IPS-15b (cell line): Measurements from ENCODE around the gene RNF130.

Source experiments
- H3K27me3 ChIP-seq: one replicate; pipeline ENCODE4 v1.6.1; 2013; ENCODE audit warnings: low read length; ENCODE audit not compliant: control insufficient read depth, insufficient read depth
- H3K36me3 ChIP-seq: one replicate; pipeline ENCODE4 v1.6.1; 2013; ENCODE audit warnings: low read length; ENCODE audit not compliant: control insufficient read depth, insufficient read depth
- H3K4me1 ChIP-seq: one replicate; pipeline ENCODE4 v1.6.1; 2013; ENCODE audit warnings: mild to moderate bottlenecking, low read length; ENCODE audit not compliant: control insufficient read depth, insufficient read depth
- H3K4me3 ChIP-seq: one replicate; pipeline ENCODE4 v1.5.1; 2013; ENCODE audit warnings: low read depth, low read length
- H3K9ac ChIP-seq: one replicate; pipeline ENCODE4 v1.6.1; 2013; ENCODE audit warnings: low read depth, mild to moderate bottlenecking, low read length
- H3K9me3 ChIP-seq: one replicate; pipeline ENCODE4 v1.6.1; 2013; ENCODE audit warnings: mild to moderate bottlenecking, low read length; ENCODE audit not compliant: control insufficient read depth, insufficient read depth

Gene RNF130

GRCh38 chr5:180113660-180114303 lies 42.2 kb upstream of the RNF130 start:
- H3K9ac ChIP-seq: no peak overlapping the region
- H3K4me3 ChIP-seq: no peak overlapping the region

GRCh38 chr5:180112181-180112861 lies 40.8 kb upstream of the RNF130 start:
- no peaks in the 10 kb centered on the region for H3K27me3 ChIP-seq
- H3K36me3 ChIP-seq: no peaks in the 10 kb centered on the region
- no peak overlapping the region for H3K4me3 ChIP-seq
- no peaks in the 10 kb centered on the region for H3K9me3 ChIP-seq
- no peak overlapping the region for H3K9ac ChIP-seq
- no peaks in the 10 kb centered on the region for H3K4me1 ChIP-seq

More at GRCh38 chr5:180113660-180114303, 42.2 kb upstream of the RNF130 start:
- H3K36me3 ChIP-seq: no peaks in the 10 kb centered on the region
- H3K27me3 ChIP-seq: no peaks in the 10 kb centered on the region
- H3K9me3 ChIP-seq: no peaks in the 10 kb centered on the region
- no peaks in the 10 kb centered on the region for H3K4me1 ChIP-seq

DNA sequence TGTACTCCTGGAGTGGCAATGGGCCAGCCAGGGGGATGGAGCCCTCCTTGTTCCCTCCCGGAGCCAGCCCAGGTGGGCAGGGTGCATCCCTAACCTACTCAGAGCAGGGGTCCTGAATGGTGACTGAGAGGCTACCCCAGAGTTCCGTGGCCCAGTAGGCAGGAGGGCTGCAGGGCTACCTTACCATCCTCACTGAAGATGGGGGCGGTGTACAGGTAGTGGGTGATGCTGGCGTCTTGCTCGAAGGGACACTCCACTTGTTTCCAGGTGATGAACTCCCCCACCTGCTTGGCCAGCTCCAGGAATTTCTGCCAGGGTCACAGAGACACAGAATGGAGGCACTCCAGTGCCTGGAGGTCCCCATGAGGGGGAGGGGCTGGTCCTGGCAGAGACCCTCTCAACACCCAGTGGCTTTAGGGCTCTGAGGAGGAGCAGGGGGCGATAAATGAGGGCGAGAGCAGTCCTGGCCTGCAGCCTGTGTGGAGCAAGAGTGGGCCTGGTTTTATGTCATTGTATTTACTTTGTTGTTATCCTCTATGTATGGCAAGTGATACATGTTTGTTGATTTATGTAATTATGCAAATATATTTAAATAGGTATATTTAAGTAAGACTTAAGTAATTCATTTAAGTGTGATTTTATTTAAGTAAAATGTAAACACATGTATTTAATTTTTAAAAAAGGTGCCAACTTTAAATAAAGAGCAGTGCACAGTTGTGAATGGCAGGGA lies 39.9 kb upstream of the RNF130 start:
- H3K9ac ChIP-seq: no peak overlapping the region
- no peak overlapping the region for H3K4me3 ChIP-seq
- no peaks in the 10 kb centered on the region for H3K4me1 ChIP-seq
- no peaks in the 10 kb centered on the region for H3K27me3 ChIP-seq
- H3K9me3 ChIP-seq: no peaks in the 10 kb centered on the region
- no peaks in the 10 kb centered on the region for H3K36me3 ChIP-seq

GRCh38 chr5:180109920-180110319 lies 38.4 kb upstream of the RNF130 start:
- no peak overlapping the region for H3K9ac ChIP-seq
- H3K4me1 ChIP-seq: no peaks in the 10 kb centered on the region
- no peaks in the 10 kb centered on the region for H3K9me3 ChIP-seq
- H3K36me3 ChIP-seq: no peaks in the 10 kb centered on the region
- H3K4me3 ChIP-seq: no peak overlapping the region
- no peaks in the 10 kb centered on the region for H3K27me3 ChIP-seq

DNA sequence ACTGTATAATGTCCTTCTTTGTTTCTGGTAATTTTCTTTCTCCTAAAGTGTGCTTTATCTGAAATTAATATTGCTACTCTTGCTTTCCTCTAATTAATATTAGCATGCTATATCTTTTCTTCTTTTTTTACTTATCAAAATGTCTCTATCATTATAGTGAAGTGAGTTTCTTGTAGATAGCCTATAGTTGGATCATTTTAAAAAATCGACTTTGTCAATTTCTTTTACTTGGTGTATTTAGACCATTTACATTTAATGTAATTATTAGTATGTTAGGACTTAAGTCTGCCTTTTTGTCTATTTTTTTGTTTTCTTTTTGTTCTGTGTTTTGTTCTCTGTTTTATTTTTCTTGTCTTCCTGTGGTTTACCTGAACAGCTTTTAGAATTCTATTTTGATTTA lies 35.4 kb upstream of the RNF130 start:
- H3K27me3 ChIP-seq: no peaks in the 10 kb centered on the region
- H3K9ac ChIP-seq: no peak overlapping the region
- no peak overlapping the region for H3K4me3 ChIP-seq
- no peaks in the 10 kb centered on the region for H3K4me1 ChIP-seq
- H3K36me3 ChIP-seq: no peaks in the 10 kb centered on the region
- no peaks in the 10 kb centered on the region for H3K9me3 ChIP-seq

- H3K27me3 ChIP-seq: no peaks in the 10 kb centered on the region
- H3K9me3 ChIP-seq: no peaks in the 10 kb centered on the region
- no peak overlapping the region for H3K9ac ChIP-seq
- H3K4me3 ChIP-seq: no peak overlapping the region
- H3K4me1 ChIP-seq: no peaks in the 10 kb centered on the region
- no peaks in the 10 kb centered on the region for H3K36me3 ChIP-seq
These were observed 34.3 kb upstream of the RNF130 start for GRCh38 chr5:180105827-180106312.

DNA sequence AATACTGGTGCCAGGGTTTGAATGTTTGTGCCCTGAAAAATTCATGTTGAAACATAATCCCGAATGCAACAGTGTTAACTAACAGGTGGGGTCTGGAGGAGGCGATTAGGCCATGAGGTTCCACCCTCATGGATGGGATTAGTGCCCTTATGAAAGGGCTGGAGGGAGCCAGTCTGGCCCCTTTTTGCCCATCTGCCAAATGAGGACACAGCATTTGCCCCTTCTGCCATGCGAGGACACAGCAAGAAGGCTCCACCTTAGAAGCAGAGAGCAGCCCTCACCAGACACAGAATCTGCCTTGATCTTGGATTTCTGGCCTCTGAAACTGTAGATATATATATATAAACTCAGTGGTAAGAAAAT lies 32.6 kb upstream of the RNF130 start:
- Histone ChIP-seq H3K9me3 (no peaks in the 10 kb centered on the region), H3K27me3 (no peaks in the 10 kb centered on the region), H3K9ac (no peak overlapping the region), H3K4me1 (no peaks in the 10 kb centered on the region), H3K4me3 (no peak overlapping the region), H3K36me3 (no peaks in the 10 kb centered on the region)

- H3K9ac ChIP-seq: no peak overlapping the region
- H3K36me3 ChIP-seq: no peaks in the 10 kb centered on the region
- H3K4me1 ChIP-seq: no peaks in the 10 kb centered on the region
- no peaks in the 10 kb centered on the region for H3K9me3 ChIP-seq
- no peaks in the 10 kb centered on the region for H3K27me3 ChIP-seq
- no peak overlapping the region for H3K4me3 ChIP-seq
These were observed 32.1 kb upstream of the RNF130 start for GRCh38 chr5:180103487-180104167.

GRCh38 chr5:180102636-180103035 lies 31.1 kb upstream of the RNF130 start:
- Histone ChIP-seq H3K9ac (no peak overlapping the region), H3K4me1 (no peaks in the 10 kb centered on the region), H3K36me3 (no peaks in the 10 kb centered on the region), H3K27me3 (no peaks in the 10 kb centered on the region), H3K9me3 (no peaks in the 10 kb centered on the region), H3K4me3 (no peak overlapping the region)

DNA sequence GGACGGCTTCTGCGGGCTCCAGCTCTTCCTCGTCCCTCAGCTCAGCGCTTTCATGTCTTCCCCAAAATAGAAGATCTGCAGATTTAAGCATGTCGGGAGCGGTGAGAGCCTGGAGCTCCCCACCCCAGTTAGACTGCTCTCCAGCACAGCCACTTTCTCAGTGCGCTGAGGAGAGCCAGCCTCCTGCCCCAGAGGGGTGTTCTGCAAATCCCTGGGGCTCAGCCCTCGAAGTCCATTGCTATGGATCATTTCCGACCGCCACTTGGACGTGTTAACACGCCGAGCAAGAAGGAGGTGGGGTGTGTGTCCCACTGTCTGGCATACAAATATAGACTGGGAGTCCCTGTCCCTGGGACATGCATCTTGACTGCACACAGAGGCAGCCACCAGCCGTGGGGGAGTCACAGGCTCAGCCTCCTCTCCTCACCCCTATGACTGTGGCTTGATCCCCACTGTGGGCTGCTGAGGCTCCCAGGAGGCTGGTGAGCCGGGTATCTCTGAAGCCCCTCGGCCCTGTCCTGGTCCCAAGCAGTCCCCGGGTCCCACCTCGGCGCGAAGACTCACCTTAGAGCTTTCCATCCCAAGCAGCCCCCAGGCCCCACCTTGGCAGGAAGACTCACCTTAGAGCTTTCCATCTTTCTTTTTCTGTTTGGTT lies 30.0 kb upstream of the RNF130 start:
- no peaks in the 10 kb centered on the region for H3K27me3 ChIP-seq
- H3K36me3 ChIP-seq: no peaks in the 10 kb centered on the region
- no peaks in the 10 kb centered on the region for H3K9me3 ChIP-seq
- H3K9ac ChIP-seq: no peak overlapping the region
- H3K4me1 ChIP-seq: no peaks in the 10 kb centered on the region
- no peak overlapping the region for H3K4me3 ChIP-seq
